HepG2 (cell line): ENCODE measurements around the gene MATN1. TPM values are rescaled to one million over a fixed set of nuclear protein-coding genes. Genes with fewer than 3 reads are reported as not detected.
A peak's percentile ranks its signal among the peaks of the same experiment; 100 is the strongest.

Source experiments
- AHR ChIP-seq: IDR thresholded peaks from 2 replicates; pipeline ENCODE4 v1.6.1; 2018; ENCODE audit warnings: missing genetic modification reagents, missing compliant biosample characterization
- ARHGAP35 ChIP-seq: sonication (generic); formaldehyde crosslinking; IDR thresholded peaks from 2 replicates; pipeline ENCODE4 v1.9.0; 2022; ENCODE audit warnings: mild to moderate bottlenecking, inconsistent platforms, moderate library complexity, missing genetic modification reagents, borderline replicate concordance
- CENPT ChIP-seq: sonication (generic); formaldehyde crosslinking; IDR thresholded peaks from 2 replicates; pipeline ENCODE4 v1.8.0; 2022; ENCODE audit warnings: low read depth, mild to moderate bottlenecking, moderate library complexity, missing genetic modification reagents
- GPN1 ChIP-seq: sonication (generic); formaldehyde crosslinking; IDR thresholded peaks from 2 replicates; pipeline ENCODE4 v1.5.1; 2020; ENCODE audit warnings: missing genetic modification reagents, borderline replicate concordance
- HDAC2 ChIP-seq: sonication (generic); formaldehyde crosslinking; IDR thresholded peaks from 2 replicates; pipeline ENCODE4 v1.4.0; 2020; ENCODE audit warnings: missing genetic modification reagents
- HIVEP1 ChIP-seq: sonication (generic); formaldehyde crosslinking; IDR thresholded peaks from 2 replicates; pipeline ENCODE4 v1.4.0; 2020; ENCODE audit warnings: mild to moderate bottlenecking, missing genetic modification reagents
- KAT8 ChIP-seq: IDR thresholded peaks from 2 replicates; pipeline ENCODE4 v1.6.1; 2016; ENCODE audit warnings: missing genetic modification reagents, missing compliant biosample characterization
- MAF1 ChIP-seq: sonication (generic); formaldehyde crosslinking; IDR thresholded peaks from 2 replicates; pipeline ENCODE4 v1.5.0; 2020; ENCODE audit warnings: missing genetic modification reagents, borderline replicate concordance
- RBAK ChIP-seq: sonication (generic); formaldehyde crosslinking; IDR thresholded peaks from 2 replicates; pipeline ENCODE4 v1.5.1; 2020; ENCODE audit warnings: mild to moderate bottlenecking, missing genetic modification reagents
- SMAD1 ChIP-seq: sonication (generic); formaldehyde crosslinking; IDR thresholded peaks from 2 replicates; pipeline ENCODE4 v1.4.0; 2020; ENCODE audit warnings: missing genetic modification reagents, low read depth, mild to moderate bottlenecking, borderline replicate concordance
- SMARCC2 ChIP-seq: fragments of 450-650 bp; IDR thresholded peaks from 2 replicates; pipeline ENCODE4 v1.6.1; 2017; ENCODE audit warnings: antibody characterized with exemption, mild to moderate bottlenecking
- SMC3 ChIP-seq: IDR thresholded peaks from 2 replicates; pipeline ENCODE4 v1.6.1; 2011; ENCODE audit warnings: low read length, improper control_type of control experiment
- TCF12 ChIP-seq, 2 experiments: fragments of 450-650 bp in 1 of 2; sonication (generic) in 1 of 2; formaldehyde crosslinking in 1 of 2; IDR thresholded peaks; 2 replicates each; pipeline versions ENCODE4 v1.6.1 to v1.8.0; 2017 to 2022; ENCODE audit warnings: antibody characterized with exemption in 1 of 2, mild to moderate bottlenecking in 1 of 2, missing genetic modification reagents in 1 of 2, moderate library complexity in 1 of 2
- TP53 ChIP-seq: sonication (generic); formaldehyde crosslinking; conservative IDR thresholded peaks from 2 replicates; pipeline ENCODE4 v1.4.0; 2020; ENCODE audit warnings: missing genetic modification reagents
- ZNF17 ChIP-seq: sonication (generic); formaldehyde crosslinking; IDR thresholded peaks from 2 replicates; pipeline ENCODE4 v1.5.0; 2020; ENCODE audit warnings: mild to moderate bottlenecking, missing genetic modification reagents
- ZNF30 ChIP-seq: sonication (generic); formaldehyde crosslinking; IDR thresholded peaks from 2 replicates; pipeline ENCODE4 v1.5.0; 2020; ENCODE audit warnings: mild to moderate bottlenecking, missing genetic modification reagents
- ZNF431 ChIP-seq: sonication (generic); formaldehyde crosslinking; IDR thresholded peaks from 2 replicates; pipeline ENCODE4 v1.9.0; 2022; ENCODE audit warnings: missing genetic modification reagents, low read depth, mild to moderate bottlenecking, borderline replicate concordance
- polyA plus RNA-seq, 8 experiments: library from polyadenylated mRNA; depleted of rRNA in 3 of 8; stranded (reverse) in 7 of 8; unstranded in 1 of 8; fragments of >200 nt; fragmentation: Illumina TruSeq in 4 of 8; extraction: Trizol in 4 of 8; gene quantifications; 2 replicates each; pipeline versions ENCODE4 v1.2.1 to v1.2.3, GENCODE V29; 2011 to 2016; ENCODE audit warnings: low read depth in 4 of 8, missing spikeins in 1 of 8, mixed read lengths in 1 of 8; ENCODE audit not compliant: insufficient read depth in 1 of 8
- total RNA-seq, 5 experiments: library from RNA; depleted of rRNA; stranded (reverse); fragments of >200 nt; fragmentation: Illumina TruSeq; extraction: Trizol; gene quantifications; 2 replicates each; pipeline ENCODE4 v1.2.3, GENCODE V29; 2016; ENCODE audit warnings: low read depth in 1 of 5
- TF ChIP-seq, protein P1 (sequence below): sonication (generic); formaldehyde crosslinking; IDR thresholded peaks from one replicate; pipeline ENCODE4 v1.5.1; 2020; ENCODE audit warnings: mild to moderate bottlenecking, missing genetic modification reagents; ENCODE audit errors: not compliant biosample characterization
- TF ChIP-seq, protein P2 (sequence below): sonication (generic); formaldehyde crosslinking; IDR thresholded peaks from 2 replicates; pipeline ENCODE4 v1.4.0; 2020; ENCODE audit warnings: missing genetic modification reagents, borderline replicate concordance

MATN1 gene
- total and polyA plus RNA-seq, 2 of the 13 experiments (the other 11 are each of a cell fraction or from before 2014, with no cell fraction given): 0.04 to 0.05 TPM

DNA sequence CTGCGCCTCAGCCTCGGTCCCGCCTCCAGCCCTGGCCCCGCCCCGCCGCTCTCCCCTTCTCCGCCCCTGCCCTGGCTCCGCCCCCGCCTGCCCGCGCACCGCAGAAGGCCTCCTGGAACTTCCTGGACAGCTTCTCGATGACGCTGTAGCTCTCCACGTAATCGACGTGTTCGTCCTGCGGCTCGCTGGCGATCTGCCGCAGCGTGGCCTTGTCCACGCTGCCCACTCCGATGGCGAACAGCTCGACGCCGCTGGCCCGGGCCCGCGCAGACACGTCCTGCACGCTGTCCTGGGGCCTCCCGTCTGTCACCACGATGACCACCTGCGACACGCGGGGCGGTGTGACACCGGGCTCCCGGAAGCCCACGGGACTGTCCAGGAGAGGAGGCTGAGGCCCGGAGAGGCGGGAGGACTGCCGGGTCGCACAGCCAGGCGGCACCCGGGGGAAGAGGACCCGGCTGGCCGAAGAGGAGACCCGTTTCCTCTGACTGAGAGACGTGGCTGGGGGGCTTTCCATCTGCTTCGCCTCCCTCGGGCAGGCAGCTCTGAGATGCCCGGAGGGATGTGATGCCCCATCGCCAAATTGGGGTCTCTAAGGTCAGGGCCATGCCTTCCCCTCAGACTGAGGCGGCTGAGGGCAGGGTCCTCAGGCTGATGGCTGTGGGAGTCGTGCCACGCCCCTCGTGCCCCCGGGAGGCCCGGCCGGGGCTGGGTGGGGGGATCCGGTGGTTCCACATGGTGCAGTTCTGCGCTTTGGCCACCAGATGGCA is 4.6 kb downstream of the MATN1 start (continued):
- TF ChIP-seq ARHGAP35 (CRISPR knock-in tag) (peak; percentile 83; the same call in 1 of the 2 replicates), AHR (no peak), HIVEP1 (CRISPR knock-in tag) (peak; percentile 90), GPN1 (CRISPR knock-in tag) (peak; percentile 86; the same call in 1 of the 2 replicates), HDAC2 (CRISPR knock-in tag) (peak; percentile 63; the same call in 1 of the 2 replicates), ZNF431 (CRISPR knock-in tag) (peak; percentile 73; the same call in 1 of the 2 replicates), RBAK (CRISPR knock-in tag) (no peak), TP53 (CRISPR knock-in tag) (no peak), MAF1 (CRISPR knock-in tag) (0 out of 2 replicates have a peak, but pooled peaks have one; percentile 13), TCF12 (IDR thresholded peaks at IDR 0.05) (no peak), TCF12 (CRISPR knock-in tag; IDR thresholded peaks at IDR 0.05) (no peak; the same call in 1 of the 2 replicates), SMARCC2 (no peak), ZNF17 (CRISPR knock-in tag) (peak; percentile 81), CENPT (CRISPR knock-in tag) (peak; percentile 88), KAT8 (CRISPR knock-in tag) (peak; percentile 56), SMAD1 (peak; percentile 58; the same call in 1 of the 2 replicates), SMC3 (peak; percentile 78; the same call in 1 of the 2 replicates), ZNF30 (CRISPR knock-in tag) (no peak)
- TF ChIP-seq, protein P1, sequence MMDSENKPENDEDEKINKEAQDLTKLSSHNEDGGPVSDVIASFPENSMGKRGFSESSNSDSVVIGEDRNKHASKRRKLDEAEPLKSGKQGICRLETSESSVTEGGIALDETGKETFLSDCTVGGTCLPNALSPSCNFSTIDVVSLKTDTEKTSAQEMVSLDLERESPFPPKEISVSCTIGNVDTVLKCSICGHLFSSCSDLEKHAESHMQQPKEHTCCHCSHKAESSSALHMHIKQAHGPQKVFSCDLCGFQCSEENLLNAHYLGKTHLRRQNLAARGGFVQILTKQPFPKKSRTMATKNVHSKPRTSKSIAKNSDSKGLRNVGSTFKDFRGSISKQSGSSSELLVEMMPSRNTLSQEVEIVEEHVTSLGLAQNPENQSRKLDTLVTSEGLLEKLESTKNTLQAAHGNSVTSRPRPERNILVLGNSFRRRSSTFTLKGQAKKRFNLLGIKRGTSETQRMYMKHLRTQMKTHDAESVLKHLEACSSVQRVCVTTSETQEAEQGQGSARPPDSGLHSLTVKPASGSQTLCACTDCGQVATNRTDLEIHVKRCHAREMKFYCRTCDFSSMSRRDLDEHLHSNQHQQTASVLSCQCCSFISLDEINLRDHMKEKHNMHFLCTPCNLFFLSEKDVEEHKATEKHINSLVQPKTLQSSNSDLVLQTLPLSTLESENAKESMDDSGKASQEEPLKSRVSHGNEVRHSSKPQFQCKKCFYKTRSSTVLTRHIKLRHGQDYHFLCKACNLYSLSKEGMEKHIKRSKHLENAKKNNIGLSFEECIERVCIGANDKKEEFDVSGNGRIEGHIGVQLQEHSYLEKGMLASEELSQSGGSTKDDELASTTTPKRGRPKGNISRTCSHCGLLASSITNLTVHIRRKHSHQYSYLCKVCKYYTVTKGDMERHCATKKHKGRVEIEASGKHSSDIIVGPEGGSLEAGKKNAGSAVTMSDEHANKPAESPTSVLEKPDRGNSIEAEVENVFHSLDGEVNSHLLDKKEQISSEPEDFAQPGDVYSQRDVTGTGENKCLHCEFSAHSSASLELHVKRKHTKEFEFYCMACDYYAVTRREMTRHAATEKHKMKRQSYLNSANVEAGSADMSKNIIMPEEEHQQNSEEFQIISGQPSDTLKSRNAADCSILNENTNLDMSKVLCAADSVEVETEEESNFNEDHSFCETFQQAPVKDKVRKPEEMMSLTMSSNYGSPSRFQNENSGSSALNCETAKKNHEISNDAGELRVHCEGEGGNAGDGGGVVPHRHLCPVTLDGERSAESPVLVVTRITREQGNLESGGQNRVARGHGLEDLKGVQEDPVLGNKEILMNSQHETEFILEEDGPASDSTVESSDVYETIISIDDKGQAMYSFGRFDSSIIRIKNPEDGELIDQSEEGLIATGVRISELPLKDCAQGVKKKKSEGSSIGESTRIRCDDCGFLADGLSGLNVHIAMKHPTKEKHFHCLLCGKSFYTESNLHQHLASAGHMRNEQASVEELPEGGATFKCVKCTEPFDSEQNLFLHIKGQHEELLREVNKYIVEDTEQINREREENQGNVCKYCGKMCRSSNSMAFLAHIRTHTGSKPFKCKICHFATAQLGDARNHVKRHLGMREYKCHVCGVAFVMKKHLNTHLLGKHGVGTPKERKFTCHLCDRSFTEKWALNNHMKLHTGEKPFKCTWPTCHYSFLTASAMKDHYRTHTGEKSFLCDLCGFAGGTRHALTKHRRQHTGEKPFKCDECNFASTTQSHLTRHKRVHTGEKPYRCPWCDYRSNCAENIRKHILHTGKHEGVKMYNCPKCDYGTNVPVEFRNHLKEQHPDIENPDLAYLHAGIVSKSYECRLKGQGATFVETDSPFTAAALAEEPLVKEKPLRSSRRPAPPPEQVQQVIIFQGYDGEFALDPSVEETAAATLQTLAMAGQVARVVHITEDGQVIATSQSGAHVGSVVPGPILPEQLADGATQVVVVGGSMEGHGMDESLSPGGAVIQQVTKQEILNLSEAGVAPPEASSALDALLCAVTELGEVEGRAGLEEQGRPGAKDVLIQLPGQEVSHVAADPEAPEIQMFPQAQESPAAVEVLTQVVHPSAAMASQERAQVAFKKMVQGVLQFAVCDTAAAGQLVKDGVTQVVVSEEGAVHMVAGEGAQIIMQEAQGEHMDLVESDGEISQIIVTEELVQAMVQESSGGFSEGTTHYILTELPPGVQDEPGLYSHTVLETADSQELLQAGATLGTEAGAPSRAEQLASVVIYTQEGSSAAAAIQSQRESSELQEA (CRISPR knock-in tag): peak; percentile 80
- TF ChIP-seq, protein P2, sequence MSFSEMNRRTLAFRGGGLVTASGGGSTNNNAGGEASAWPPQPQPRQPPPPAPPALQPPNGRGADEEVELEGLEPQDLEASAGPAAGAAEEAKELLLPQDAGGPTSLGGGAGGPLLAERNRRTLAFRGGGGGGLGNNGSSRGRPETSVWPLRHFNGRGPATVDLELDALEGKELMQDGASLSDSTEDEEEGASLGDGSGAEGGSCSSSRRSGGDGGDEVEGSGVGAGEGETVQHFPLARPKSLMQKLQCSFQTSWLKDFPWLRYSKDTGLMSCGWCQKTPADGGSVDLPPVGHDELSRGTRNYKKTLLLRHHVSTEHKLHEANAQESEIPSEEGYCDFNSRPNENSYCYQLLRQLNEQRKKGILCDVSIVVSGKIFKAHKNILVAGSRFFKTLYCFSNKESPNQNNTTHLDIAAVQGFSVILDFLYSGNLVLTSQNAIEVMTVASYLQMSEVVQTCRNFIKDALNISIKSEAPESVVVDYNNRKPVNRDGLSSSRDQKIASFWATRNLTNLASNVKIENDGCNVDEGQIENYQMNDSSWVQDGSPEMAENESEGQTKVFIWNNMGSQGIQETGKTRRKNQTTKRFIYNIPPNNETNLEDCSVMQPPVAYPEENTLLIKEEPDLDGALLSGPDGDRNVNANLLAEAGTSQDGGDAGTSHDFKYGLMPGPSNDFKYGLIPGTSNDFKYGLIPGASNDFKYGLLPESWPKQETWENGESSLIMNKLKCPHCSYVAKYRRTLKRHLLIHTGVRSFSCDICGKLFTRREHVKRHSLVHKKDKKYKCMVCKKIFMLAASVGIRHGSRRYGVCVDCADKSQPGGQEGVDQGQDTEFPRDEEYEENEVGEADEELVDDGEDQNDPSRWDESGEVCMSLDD: no peak
